OCI-LY1 (cell line): Measurements from ENCODE around the gene IQCN.

ENCODE experiments used
- H2AFZ ChIP-seq: fragments of 200-600 bp; sonication (generic), shearing (Covaris generic); 2 replicates; pipeline ENCODE4 v1.6.0; 2014; ENCODE audit warnings: antibody characterized with exemption, mild to moderate bottlenecking, low read length
- H3F3A ChIP-seq: fragments of 200-600 bp; sonication (generic), shearing (Covaris generic); 2 replicates; pipeline ENCODE4 v1.6.0; 2014; ENCODE audit warnings: mild to moderate bottlenecking, antibody characterized with exemption, low read length, moderate library complexity; ENCODE audit not compliant: insufficient read depth
- H3K27ac ChIP-seq: fragments of 200-600 bp; sonication (generic); 2 replicates; pipeline ENCODE4 v1.5.1; 2014; ENCODE audit warnings: low read length, mixed run types, mild to moderate bottlenecking, low read depth; ENCODE audit not compliant: poor library complexity, severe bottlenecking
- H3K27me3 ChIP-seq: fragments of 200-600 bp; sonication (generic); 2 replicates; pipeline ENCODE4 v1.6.0; 2014; ENCODE audit warnings: antibody characterized with exemption, mild to moderate bottlenecking, low read length, moderate library complexity; ENCODE audit not compliant: insufficient read depth
- H3K36me3 ChIP-seq: fragments of 200-600 bp; sonication (generic); 2 replicates; pipeline ENCODE4 v1.6.1; 2014; ENCODE audit warnings: mild to moderate bottlenecking, antibody characterized with exemption, low read length, moderate library complexity, mixed read lengths; ENCODE audit not compliant: insufficient read depth
- H3K4me1 ChIP-seq: fragments of 200-600 bp; sonication (generic); 2 replicates; pipeline ENCODE4 v1.5.1; 2014; ENCODE audit warnings: mild to moderate bottlenecking, low read length, moderate library complexity; ENCODE audit not compliant: insufficient read depth, severe bottlenecking
- H3K4me2 ChIP-seq: fragments of 200-600 bp; sonication (generic), shearing (Covaris generic); 2 replicates; pipeline ENCODE4 v1.6.1; 2014; ENCODE audit warnings: low read length
- H3K4me3 ChIP-seq: fragments of 200-600 bp; sonication (generic); 2 replicates; pipeline ENCODE4 v1.5.1; 2014; ENCODE audit warnings: low read length, low read depth, mild to moderate bottlenecking, mixed read lengths; ENCODE audit not compliant: poor library complexity, severe bottlenecking
- H3K79me2 ChIP-seq: fragments of 200-600 bp; shearing (Covaris generic); 2 replicates; pipeline ENCODE4 v1.6.1; 2016; ENCODE audit warnings: mixed run types, low read length, mixed read lengths; ENCODE audit not compliant: insufficient read depth
- H3K9ac ChIP-seq: fragments of 200-600 bp; sonication (generic), shearing (Covaris generic); 2 replicates; pipeline ENCODE4 v1.6.1; 2014; ENCODE audit warnings: mild to moderate bottlenecking, low read length, mixed read lengths
- H3K9me2 ChIP-seq: fragments of 200-600 bp; sonication (generic), shearing (Covaris generic); 2 replicates; pipeline ENCODE4 v1.6.1; 2014; ENCODE audit warnings: low read depth, mild to moderate bottlenecking, low read length, mixed read lengths
- H3K9me3 ChIP-seq: fragments of 200-600 bp; shearing (Covaris generic); 2 replicates; pipeline ENCODE4 v1.6.1; 2014; ENCODE audit warnings: low read length, mixed read lengths
- H4K20me1 ChIP-seq: fragments of 200-600 bp; sonication (generic), shearing (Covaris generic); 2 replicates; pipeline ENCODE4 v1.6.0; 2016; ENCODE audit warnings: mild to moderate bottlenecking, low read length; ENCODE audit not compliant: insufficient read depth
- CTCF ChIP-seq: fragments of 200-600 bp; sonication (generic), shearing (Covaris generic); IDR thresholded peaks from 2 replicates; pipeline ENCODE4 v1.5.1; 2017; ENCODE audit warnings: mild to moderate bottlenecking, antibody characterized with exemption, low read length, moderate library complexity, mixed read lengths
- EZH2 ChIP-seq: fragments of 200-600 bp; sonication (generic), shearing (Covaris generic); IDR thresholded peaks from 2 replicates; pipeline ENCODE4 v1.8.0; 2017; ENCODE audit warnings: borderline replicate concordance, mixed run types, mild to moderate bottlenecking, antibody characterized with exemption, low read length, moderate library complexity, mixed read lengths

IQCN gene

GRCh38 chr19:18219911-18220631 is 54.2 kb downstream of the IQCN start:
- TF ChIP-seq CTCF = no peak
- TF ChIP-seq EZH2 = no peak

GRCh38 chr19:18218600-18218999 is 55.7 kb downstream of the IQCN start:
- H3F3A ChIP-seq = no peaks in the 10 kb centered on the region
- no peaks in the 10 kb centered on the region for H3K27me3 ChIP-seq
- no peaks in the 10 kb centered on the region for H3K79me2 ChIP-seq
- no peaks in the 10 kb centered on the region for H3K9me2 ChIP-seq
- no peak overlapping the region for H2AFZ ChIP-seq
- TF ChIP-seq CTCF = no peak
- no peak overlapping the region for H3K4me2 ChIP-seq
- no peak overlapping the region for H3K27ac ChIP-seq
- no peaks in the 10 kb centered on the region for H3K4me1 ChIP-seq
- no peak overlapping the region for H3K9ac ChIP-seq
- H3K36me3 ChIP-seq = no peaks in the 10 kb centered on the region
- H3K4me3 ChIP-seq = no peak overlapping the region
- no peaks in the 10 kb centered on the region for H4K20me1 ChIP-seq
- H3K9me3 ChIP-seq = no peaks in the 10 kb centered on the region

More at GRCh38 chr19:18219911-18220631, 54.2 kb downstream of the IQCN start:
- Histone ChIP-seq H3K9me3 (no peaks in the 10 kb centered on the region), H2AFZ (no peak overlapping the region), H3K9ac (no peak overlapping the region), H3K27ac (no peak overlapping the region), H3K4me1 (peaks cover 4% of the 10 kb centered on the region), H3K27me3 (no peaks in the 10 kb centered on the region), H4K20me1 (no peaks in the 10 kb centered on the region), H3K79me2 (no peaks in the 10 kb centered on the region), H3K36me3 (no peaks in the 10 kb centered on the region), H3K4me2 (no peak overlapping the region), H3F3A (no peaks in the 10 kb centered on the region), H3K9me2 (no peaks in the 10 kb centered on the region), H3K4me3 (no peak overlapping the region)

GRCh38 chr19:18218159-18218558 is 56.1 kb downstream of the IQCN start:
- no peak overlapping the region for H3K4me2 ChIP-seq
- no peak overlapping the region for H3K4me3 ChIP-seq
- H3K79me2 ChIP-seq = no peaks in the 10 kb centered on the region
- no peaks in the 10 kb centered on the region for H3K4me1 ChIP-seq
- no peaks in the 10 kb centered on the region for H3K27me3 ChIP-seq
- no peaks in the 10 kb centered on the region for H4K20me1 ChIP-seq
- TF ChIP-seq CTCF (no peak), EZH2 (no peak)
- H3K27ac ChIP-seq = no peak overlapping the region
- H3K9ac ChIP-seq = no peak overlapping the region
- H3F3A ChIP-seq = no peaks in the 10 kb centered on the region
- no peaks in the 10 kb centered on the region for H3K36me3 ChIP-seq
- no peaks in the 10 kb centered on the region for H3K9me2 ChIP-seq
- H2AFZ ChIP-seq = no peak overlapping the region
- no peaks in the 10 kb centered on the region for H3K9me3 ChIP-seq
